GM12878 (cell line): ENCODE results near the gene FAM114A1. TPM values are rescaled to one million over a fixed set of nuclear protein-coding genes. Genes with fewer than 3 reads are reported as not detected.

Experiments
- ATAC-seq: fragments of 200-7000 bp; cut with Tn5 transposase; 3 replicates; pipeline ENCODE4 v1.9.1; 2020; ENCODE audit warnings: mild to moderate bottlenecking, moderate library complexity
- BruUV-seq: library from RNA; stranded (reverse); fragments of 400-500 nt; replicated peaks from 2 replicates; lab custom pipeline; 2021; lab: Mats Ljungman, UMichigan
- CTCF ChIA-PET: fragments of 300-600 bp; sonication (Branson Sonifier 250); formaldehyde crosslinking; extraction: SDS; loops from one replicate; lab custom pipeline; 2021; ENCODE audit warnings: inconsistent platforms; lab: Yijun Ruan, JAX
- POLR2A ChIA-PET: fragments of 350-600 bp; formaldehyde crosslinking; extraction: SDS; loops from one replicate; lab custom pipeline; 2021; ENCODE audit warnings: inconsistent platforms; lab: Charles Lee
- RAD21 ChIA-PET: fragments of 300-600 bp; sonication (Branson Sonifier 250); formaldehyde crosslinking; loops from one replicate; lab custom pipeline; 2023; ENCODE audit warnings: antibody characterized with exemption; ENCODE audit not compliant: unreplicated experiment; lab: Charles Lee
- SMC1A ChIA-PET: fragments of 300-600 bp; sonication (Branson Sonifier 250); formaldehyde crosslinking; loops from one replicate; lab custom pipeline; 2023; ENCODE audit not compliant: unreplicated experiment, uncharacterized antibody; lab: Charles Lee
- DNase-seq: peaks from one replicate; pipeline ENCODE4 v3.0.0-alpha.2; 2011; ENCODE audit warnings: low read depth, low spot score
- FAIRE-seq: peaks from 3 replicates; lab custom pipeline; 2011; peaks lifted over from hg19 to GRCh38; lab: Jason Lieb, UNC
- H2AFZ ChIP-seq: 2 replicates; pipeline ENCODE4 v1.6.0; 2011; ENCODE audit warnings: low read depth, low read length, control low read depth; ENCODE audit not compliant: control insufficient read depth
- H3K27ac ChIP-seq: 2 replicates; pipeline ENCODE4 v1.5.1; 2011; ENCODE audit warnings: control low read depth; ENCODE audit not compliant: control insufficient read depth, insufficient read depth
- H3K27me3 ChIP-seq, 2 experiments: replicated peaks in 1 of 2; 2 replicates each; pipeline versions ENCODE4 v1.6.0 to v1.6.1; 2011; ENCODE audit warnings: low read length in 1 of 2; ENCODE audit not compliant: control insufficient read depth in 2 of 2, insufficient read depth in 2 of 2
- H3K36me3 ChIP-seq, 2 experiments: 2 replicates each; pipeline ENCODE4 v1.5.1; 2011; ENCODE audit warnings: low read length in 1 of 2; ENCODE audit not compliant: control insufficient read depth in 2 of 2, insufficient read depth in 2 of 2
- H3K4me1 ChIP-seq: 2 replicates; pipeline ENCODE4 v1.6.1; 2011; ENCODE audit warnings: mild to moderate bottlenecking, low read length, moderate library complexity, mixed read lengths; ENCODE audit not compliant: control insufficient read depth, insufficient read depth
- H3K4me2 ChIP-seq: 2 replicates; pipeline ENCODE4 v1.6.0; 2011; ENCODE audit warnings: control low read depth; ENCODE audit not compliant: control insufficient read depth, insufficient read depth
- H3K4me3 ChIP-seq: fragments of 200-600 bp; sonication (generic); 2 replicates; pipeline ENCODE4 v1.5.1; 2016
- H3K79me2 ChIP-seq: 2 replicates; pipeline ENCODE4 v1.6.0; 2011; ENCODE audit warnings: low read length; ENCODE audit not compliant: control insufficient read depth, insufficient read depth
- H3K9ac ChIP-seq: 2 replicates; pipeline ENCODE4 v1.8.0; 2011; ENCODE audit warnings: low read length, control low read depth, mixed read lengths; ENCODE audit not compliant: control insufficient read depth, insufficient read depth
- H3K9me3 ChIP-seq: replicated peaks from 3 replicates; pipeline ENCODE4 v1.5.1; 2011; ENCODE audit warnings: mild to moderate bottlenecking, low read length; ENCODE audit not compliant: control insufficient read depth, insufficient read depth
- H4K20me1 ChIP-seq: 2 replicates; pipeline ENCODE4 v1.6.0; 2011; ENCODE audit not compliant: control insufficient read depth, insufficient read depth
- CBFB ChIP-seq: IDR thresholded peaks from 2 replicates; pipeline ENCODE4 v1.6.1; 2016; ENCODE audit warnings: antibody characterized with exemption, low read depth
- GABPA ChIP-seq: IDR thresholded peaks from 2 replicates; pipeline ENCODE4 v1.6.1; 2014; ENCODE audit warnings: antibody characterized with exemption, low read depth, mild to moderate bottlenecking, inconsistent platforms
- JUND ChIP-seq: IDR thresholded peaks from 2 replicates; pipeline ENCODE4 v1.6.1; 2012; ENCODE audit warnings: low read depth, mild to moderate bottlenecking, low read length, improper control_type of control experiment, moderate library complexity
- KAT2A ChIP-seq: conservative IDR thresholded peaks from 2 replicates; pipeline ENCODE4 v1.6.1; 2011; ENCODE audit warnings: low read depth, low read length; ENCODE audit not compliant: control insufficient read depth
- MXI1 ChIP-seq: fragments of 150-350 bp; IDR thresholded peaks from 2 replicates; pipeline ENCODE4 v1.6.1; 2011; ENCODE audit warnings: low read depth, mild to moderate bottlenecking, inconsistent platforms, low read length, improper control_type of control experiment
- RFX5 ChIP-seq: IDR thresholded peaks from 2 replicates; pipeline ENCODE4 v1.6.1; 2011; ENCODE audit warnings: low read depth, low read length, improper control_type of control experiment
- SMAD5 ChIP-seq: IDR thresholded peaks from 2 replicates; pipeline ENCODE4 v1.6.1; 2016; ENCODE audit warnings: antibody characterized with exemption, low read depth
- ZBTB11 ChIP-seq: fragments of 450-650 bp; formaldehyde crosslinking; IDR thresholded peaks from 2 replicates; pipeline ENCODE4 v1.5.0; 2022; ENCODE audit warnings: mild to moderate bottlenecking, missing genetic modification characterization
- ZNF274 ChIP-seq: IDR thresholded peaks from one replicate; pipeline ENCODE4 v1.8.0; 2011; ENCODE audit not compliant: insufficient read length, insufficient read depth
- ZNF687 ChIP-seq: fragments of 450-650 bp; IDR thresholded peaks from 2 replicates; pipeline ENCODE4 v1.6.1; 2017; ENCODE audit warnings: mild to moderate bottlenecking, moderate library complexity
- WGBS: methylation state at CpG from one replicate; pipeline ENCODE4 v1.1.6; 2016; ENCODE audit warnings: low lambda C conversion rate; ENCODE audit not compliant: insufficient replicate concordance, insufficient coverage; ENCODE audit errors: missing lambda C conversion rate; 5-methylcytosine and 5-hydroxymethylcytosine counted together
- in situ Hi-C: fragments of 300-500 bp; cut with MboI; formaldehyde crosslinking; loops from 9 replicates; pipeline ENCODE4 v1.14.3; 2018; ENCODE audit warnings: mixed read lengths
- intact Hi-C: fragments of 100-400 bp; cut with micrococcal nuclease; formaldehyde crosslinking; loops from one replicate; pipeline ENCODE4 v1.14.2; 2022; ENCODE audit not compliant: unreplicated experiment
- polyA plus RNA-seq, 11 experiments: library from polyadenylated mRNA; depleted of rRNA in 4 of 11; unstranded in 6 of 11; stranded (reverse) in 5 of 11; fragments of >200 nt; fragmentation: Nextera tagmentation in 4 of 11; fragmentation: Illumina TruSeq in 1 of 11; extraction: Ambion mirVana in 4 of 11; extraction: Trizol in 1 of 11; gene quantifications; 1 replicate in 1 of 11; 2 replicates in 10 of 11; pipeline versions ENCODE4 v1.2.1 to v1.2.3, GENCODE V29; 2011 to 2016; ENCODE audit warnings: inconsistent platforms in 2 of 11, missing spikeins in 2 of 11, low read depth in 1 of 11
- total RNA-seq, 4 experiments: library from RNA; depleted of rRNA in 3 of 4; stranded (reverse); fragments of >200 nt in 3 of 4; fragmentation: Illumina TruSeq in 1 of 4; extraction: Trizol in 1 of 4; gene quantifications; 2 replicates each; pipeline versions ENCODE4 v1.2.1 to v1.2.3, GENCODE V29; 2013 to 2021

Gene FAM114A1
- total and polyA plus RNA-seq, 10 of the 15 experiments (the other 5 are each of a cell fraction or from before 2014, with no cell fraction given): 1.3 to 6.2 (median 3.9) TPM

GRCh38 chr4:38898245-38898644 is 30.6 kb downstream of the FAM114A1 start:
- Histone ChIP-seq H3K27ac (no peak overlapping the region), H3K4me3 (no peak overlapping the region), H3K9me3 (no peaks in the 10 kb centered on the region), H3K4me1 (no peaks in the 10 kb centered on the region), H3K79me2 (no peaks in the 10 kb centered on the region), H3K36me3 (no peaks in the 10 kb centered on the region), H3K4me2 (no peak overlapping the region), H2AFZ (no peak overlapping the region), H3K9ac (no peak overlapping the region), H3K27me3 (no peaks in the 10 kb centered on the region), H4K20me1 (no peaks in the 10 kb centered on the region)
- ATAC-seq: no peak
- ChIA-PET SMC1A (interaction anchor here (0.6 to 6.8 kb wide), 5 partner anchors 11 to 236 kb away, joined by 3 to 62 read pairs (median 12); no protein-coding TSS in a partner anchor), POLR2A (no interaction called here), CTCF (interaction anchor here (0.7 to 7.1 kb wide), 3 partner anchors 44 to 236 kb away, joined by 3 to 84 read pairs (median 11); no protein-coding TSS in a partner anchor), RAD21 (interaction anchor here (1.2 to 6.7 kb wide), 4 partner anchors 11 to 717 kb away, joined by 3 to 49 read pairs (median 4); no protein-coding TSS in a partner anchor)
- in situ Hi-C loops: no loop called here
- FAIRE-seq: peak; percentile 13
- no TSS peak for BruUV-seq
- TF ChIP-seq ZNF687 (no peak), CBFB (no peak), RFX5 (no peak), ZNF274 (no peak), ZBTB11 (CRISPR knock-in tag) (no peak), JUND (no peak), KAT2A (no peak), SMAD5 (no peak), GABPA (no peak), MXI1 (no peak)
- intact Hi-C loops: no loop called here
- 78% methylated on average over 7 of the region's 7 CpGs for WGBS
- DNase-seq: no peak
